Spleen (tissue), 7 donors: ENCODE measurements around the gene GLIS1.

Experiments
- CTCF ChIP-seq, 11 experiments: fragments of 200-600 bp in 7 of 11; fragments of 450-650 bp in 4 of 11; sonication (generic) in 4 of 11; IDR thresholded peaks in 8 of 11; conservative IDR thresholded peaks in 3 of 11; 1 replicate in 7 of 11; 2 replicates in 4 of 11; pipeline versions ENCODE4 v1.4.0 to v1.8.0; 2016 to 2021; ENCODE audit warnings: antibody characterized with exemption in 11 of 11, inconsistent platforms in 4 of 11, mild to moderate bottlenecking in 1 of 11
- POLR2A ChIP-seq, 3 donors: fragments of 450-650 bp; IDR thresholded peaks; one replicate each; pipeline ENCODE4 v1.5.1; 2017; ENCODE audit warnings: antibody characterized with exemption in 3 of 3, mild to moderate bottlenecking in 1 of 3
- POLR2AphosphoS5 ChIP-seq, 3 donors: sonication (generic); formaldehyde crosslinking; IDR thresholded peaks; one replicate each; pipeline ENCODE4 v1.5.1; 2017; ENCODE audit warnings: antibody characterized with exemption in 3 of 3
- donor health status: DM: no; HTN: no; CAD: no; lungs with moderate emphysema.
- donor health status: DM: no; HTN: no; CAD: no.
- donor health status: DM: no; HTN: no; CAD: no.

GRCh38 chr1:53657531-53657805, 81.5 kb downstream of the GLIS1 start:
- TF ChIP-seq CTCF (IDR thresholded peaks at IDR 0.05 in 8 of 11, conservative IDR thresholded peaks at IDR 0.05 in 3 of 11): no peak
- no peak for TF ChIP-seq POLR2AphosphoS5 (IDR thresholded peaks at IDR 0.05)
- no peak for TF ChIP-seq POLR2A (IDR thresholded peaks at IDR 0.05)
